ENCODE measurements around the gene MYLK4.

GRCh38 chr6:2658788-2659187 lies 91.9 kb downstream of the MYLK4 start:
- no peak for TF ChIP-seq CTCF (IDR thresholded peaks at IDR 0.05; ENCODE audit: poor library complexity, severe bottlenecking)
- no peak for TF ChIP-seq TAF1 (IDR thresholded peaks at IDR 0.05; ENCODE audit: low read depth)
- TF ChIP-seq EZH2 (IDR thresholded peaks at IDR 0.05; ENCODE audit: borderline replicate concordance, insufficient read depth, low read length, poor library complexity, severe bottlenecking), result no peak
- TF ChIP-seq POLR2AphosphoS5 (IDR thresholded peaks at IDR 0.05), result no peak
